ENCODE measurements around the gene PCGF6.
"Not testable (repeated sequence)": the region's sequence is repeated elsewhere in the genome, so short reads cannot be mapped to it uniquely, and the experiment has no call there.

PCGF6 gene

GRCh38 chr10:103367379-103367781, 16.4 kb upstream of the PCGF6 start (continued):
- TF ChIP-seq ZNF280D (tag by site-specific recombination; IDR thresholded peaks at IDR 0.05) (no peak), KLF10 (tag by site-specific recombination; IDR thresholded peaks at IDR 0.05) (no peak), TCF7L2 (IDR thresholded peaks at IDR 0.05; ENCODE audit: borderline replicate concordance, low read depth, low read length) (no peak), ZBTB8A (tag by site-specific recombination; IDR thresholded peaks at IDR 0.05) (0 out of 2 replicates have a peak, but pooled peaks have one; percentile 10), SP2 (tag by site-specific recombination; IDR thresholded peaks at IDR 0.05) (no peak), ZSCAN23 (tag by site-specific recombination; IDR thresholded peaks at IDR 0.05) (peak; percentile 68; the same call in 1 of the 2 replicates), ZNF423 (tag by site-specific recombination; IDR thresholded peaks at IDR 0.05) (no peak), ZNF600 (tag by site-specific recombination; IDR thresholded peaks at IDR 0.05) (no peak)

GRCh38 chr10:103360791-103361190, 9.9 kb upstream of the PCGF6 start:
- H3K9me3 ChIP-seq (ENCODE audit: control insufficient read depth, insufficient read depth, low read depth, low read length); H3K27ac ChIP-seq (ENCODE audit: extremely low read depth, low read depth, low read length); H3K4me3 ChIP-seq (ENCODE audit: low read depth, low read length); CTCF ChIA-PET; H3K36me3 ChIP-seq (ENCODE audit: control insufficient read depth in 2 of 2, insufficient read depth in 1 of 2, low read length in 2 of 2); H3K4me1 ChIP-seq (ENCODE audit: control insufficient read depth, insufficient read depth, low read length): not testable (repeated sequence)
- POLR2A ChIA-PET, result interaction anchor here (0.6 to 0.7 kb wide), 2 partner anchors 24 to 719 kb away, joined by 3 to 4 read pairs; no protein-coding TSS in a partner anchor

- H3K9me3 ChIP-seq (ENCODE audit: control insufficient read depth, insufficient read depth, low read depth, low read length); H3K4me1 ChIP-seq (ENCODE audit: control insufficient read depth, insufficient read depth, low read length); H3K4me3 ChIP-seq (ENCODE audit: low read depth, low read length); H3K27ac ChIP-seq (ENCODE audit: extremely low read depth, low read depth, low read length); H3K36me3 ChIP-seq (ENCODE audit: control insufficient read depth in 2 of 2, insufficient read depth in 1 of 2, low read length in 2 of 2); POLR2A ChIA-PET: not testable (repeated sequence)
- CTCF ChIA-PET, result interaction anchor here (0.6 kb wide), 1 partner anchor 184 kb away, joined by 4 read pairs; no protein-coding TSS in a partner anchor
- TF ChIP-seq REST (tag by site-specific recombination; IDR thresholded peaks at IDR 0.05) (peak; percentile 85), MYNN (tag by site-specific recombination; IDR thresholded peaks at IDR 0.05; ENCODE audit: borderline replicate concordance) (0 out of 2 replicates have a peak, but pooled peaks have one; percentile 12), ZBTB1 (tag by site-specific recombination; IDR thresholded peaks at IDR 0.05) (peak; percentile 88; the same call in 1 of the 2 replicates), ZNF518A (tag by site-specific recombination; conservative IDR thresholded peaks at IDR 0.05; ENCODE audit: low read depth) (peak; percentile 96), ZNF558 (tag by site-specific recombination; IDR thresholded peaks at IDR 0.05) (peak; percentile 88), ZNF623 (tag by site-specific recombination; IDR thresholded peaks at IDR 0.05) (peak; percentile 83), ZNF146 (tag by site-specific recombination; IDR thresholded peaks at IDR 0.05) (peak; percentile 29; the same call in 1 of the 2 replicates), ZXDB (tag by site-specific recombination; IDR thresholded peaks at IDR 0.05) (peak; percentile 80), ZNF202 (tag by site-specific recombination; IDR thresholded peaks at IDR 0.05; ENCODE audit: borderline replicate concordance) (peak; percentile 75), ZNF530 (tag by site-specific recombination; IDR thresholded peaks at IDR 0.05; ENCODE audit: low read depth) (peak; percentile 71; the same call in 1 of the 2 replicates), ZNF629 (tag by site-specific recombination; IDR thresholded peaks at IDR 0.05) (peak; percentile 66), ZNF223 (tag by site-specific recombination; IDR thresholded peaks at IDR 0.05) (peak; percentile 75; the same call in 1 of the 2 replicates), ZNF16 (tag by site-specific recombination; IDR thresholded peaks at IDR 0.05; ENCODE audit: low read depth) (0 out of 2 replicates have a peak, but pooled peaks have one; percentile 16), ZNF555 (tag by site-specific recombination; conservative IDR thresholded peaks at IDR 0.05) (peak; percentile 97), ZNF560 (tag by site-specific recombination; IDR thresholded peaks at IDR 0.05; ENCODE audit: borderline replicate concordance) (peak; percentile 82)
These were observed 8.6 kb upstream of the PCGF6 start for GRCh38 chr10:103359493-103359892.
